Measurements from ENCODE around the gene ETFA. TPM values are rescaled to one million over a fixed set of nuclear protein-coding genes. Genes with fewer than 3 reads are reported as not detected.

The ETFA gene
- polyA plus RNA-seq, 3 donors: 62.1 to 178 (median 166) TPM

- intact Hi-C loops (cut with micrococcal nuclease): no loop called here
- Histone ChIP-seq H3K9ac (ENCODE audit: insufficient read depth, low read length, poor library complexity, severe bottlenecking) (no peak overlapping the region), H3K4me1 (ENCODE audit: control insufficient read depth in 1 of 2, insufficient read depth in 2 of 2, low read length in 2 of 2) (no peaks in the 10 kb centered on the region), H3K4me2 (replicated peaks; ENCODE audit: extremely low read depth, low read length, poor library complexity, severe bottlenecking) (no peak overlapping the region), H3K79me2 (ENCODE audit: insufficient read depth, low read length) (no peaks in the 10 kb centered on the region), H3K36me3 (replicated peaks in 1 of 2; ENCODE audit: control insufficient read depth in 1 of 2, insufficient read depth in 2 of 2, low read length in 2 of 2) (peaks cover 58 to 84% of the 10 kb centered on the region in 2 donors), H4K20me1 (ENCODE audit: insufficient read depth, low read length) (no peaks in the 10 kb centered on the region), H3K9me3 (replicated peaks in 1 of 2; ENCODE audit: control insufficient read depth in 1 of 2, insufficient read depth in 1 of 2, low read length in 2 of 2) (peaks cover 30 to 55% of the 10 kb centered on the region in 2 donors), H2AFZ (ENCODE audit: insufficient read depth, low read depth, low read length, poor library complexity, severe bottlenecking) (no peak overlapping the region), H3K27ac (ENCODE audit: low read depth in 1 of 2, low read length in 2 of 2) (no peak overlapping the region), H3K27me3 (ENCODE audit: control insufficient read depth in 2 of 2, insufficient read depth in 2 of 2, low read length in 2 of 2) (no peaks in the 10 kb centered on the region), H3K4me3 (replicated peaks in 1 of 3; ENCODE audit: low read depth in 2 of 3, low read length in 3 of 3) (no peak overlapping the region)
- peaks cover 34 to 53% (median 46%) of the 10 kb centered on the region in 7 donors for H3K9me3 Mint-ChIP-seq
- H3K36me3 Mint-ChIP-seq: peaks cover 63 to 79% of the 10 kb centered on the region in 2 donors
- TF ChIP-seq CTCF (IDR thresholded peaks at IDR 0.05): no peak
- H3K4me3 Mint-ChIP-seq: no peak overlapping the region
- no peaks in the 10 kb centered on the region for H3K4me1 Mint-ChIP-seq
- peak overlapping the region in 1 of 7 donors; percentile 30 for H3K27ac Mint-ChIP-seq
- DNase-seq: no peak
- peaks cover 0 to 3% (median 0%) of the 10 kb centered on the region in 3 donors for H3K27me3 Mint-ChIP-seq (ENCODE audit: low read depth in 3 of 3)
- WGBS (ENCODE audit: insufficient coverage): over 99% methylated on average over 11 of the region's 12 CpGs
Observed at GRCh38 chr15:76260246-76260938, 50.9 kb downstream of the ETFA start.

GRCh38 chr15:76259392-76259791 lies 51.9 kb downstream of the ETFA start:
- Histone ChIP-seq H3K79me2 (ENCODE audit: insufficient read depth, low read length) (no peaks in the 10 kb centered on the region), H2AFZ (ENCODE audit: insufficient read depth, low read depth, low read length, poor library complexity, severe bottlenecking) (no peak overlapping the region), H3K27ac (ENCODE audit: low read depth in 1 of 2, low read length in 2 of 2) (no peak overlapping the region), H3K4me3 (replicated peaks in 1 of 3; ENCODE audit: low read depth in 2 of 3, low read length in 3 of 3) (no peak overlapping the region), H3K27me3 (ENCODE audit: control insufficient read depth in 2 of 2, insufficient read depth in 2 of 2, low read length in 2 of 2) (no peaks in the 10 kb centered on the region), H3K36me3 (replicated peaks in 1 of 2; ENCODE audit: control insufficient read depth in 1 of 2, insufficient read depth in 2 of 2, low read length in 2 of 2) (peaks cover 48 to 79% of the 10 kb centered on the region in 2 donors), H3K4me2 (replicated peaks; ENCODE audit: extremely low read depth, low read length, poor library complexity, severe bottlenecking) (no peak overlapping the region), H4K20me1 (ENCODE audit: insufficient read depth, low read length) (no peaks in the 10 kb centered on the region), H3K9ac (ENCODE audit: insufficient read depth, low read length, poor library complexity, severe bottlenecking) (no peak overlapping the region), H3K4me1 (ENCODE audit: control insufficient read depth in 1 of 2, insufficient read depth in 2 of 2, low read length in 2 of 2) (no peaks in the 10 kb centered on the region), H3K9me3 (replicated peaks in 1 of 2; ENCODE audit: control insufficient read depth in 1 of 2, insufficient read depth in 1 of 2, low read length in 2 of 2) (peaks cover 20 to 49% of the 10 kb centered on the region in 2 donors)
- no peak for DNase-seq
- H3K4me3 Mint-ChIP-seq: no peak overlapping the region
- TF ChIP-seq CTCF (IDR thresholded peaks at IDR 0.05): no peak
- peaks cover 27 to 45% (median 39%) of the 10 kb centered on the region in 7 donors for H3K9me3 Mint-ChIP-seq
- no peaks in the 10 kb centered on the region for H3K4me1 Mint-ChIP-seq
- WGBS (ENCODE audit: insufficient coverage): over 99% methylated on average over 13 of the region's 13 CpGs
- peaks cover 0 to 3% (median 0%) of the 10 kb centered on the region in 3 donors for H3K27me3 Mint-ChIP-seq (ENCODE audit: low read depth in 3 of 3)
- peaks cover 55 to 69% of the 10 kb centered on the region in 2 donors for H3K36me3 Mint-ChIP-seq
- no peak overlapping the region for H3K27ac Mint-ChIP-seq
- intact Hi-C loops (cut with micrococcal nuclease): no loop called here
